NCI-H526 (cell line): ENCODE data around the gene CTIF.
A peak's percentile ranks its signal among the peaks of the same experiment; 100 is the strongest.
"Not testable (repeated sequence)": the region's sequence is repeated elsewhere in the genome, so short reads cannot be mapped to it uniquely, and the experiment has no call there.

Experiments used
- DNase-seq, 2 experiments: peaks; one replicate each; lab custom pipeline; 2025; lab: John Stamatoyannopoulos, UW

The CTIF gene

GRCh38 chr18:48643262-48643661 lies 104.4 kb downstream of the CTIF start:
- no peak for DNase-seq

- no peak for DNase-seq
Measured at GRCh38 chr18:48644029-48644428, 105.2 kb downstream of the CTIF start.

- DNase-seq = no peak
Measured at GRCh38 chr18:48645427-48646002, 106.7 kb downstream of the CTIF start.

- DNase-seq = no peak
Measured at GRCh38 chr18:48646976-48647375, 108.1 kb downstream of the CTIF start.

- peak in 1 of 2 experiments; percentile 26 for DNase-seq
Measured at GRCh38 chr18:48649231-48649630, 110.4 kb downstream of the CTIF start.

DNA sequence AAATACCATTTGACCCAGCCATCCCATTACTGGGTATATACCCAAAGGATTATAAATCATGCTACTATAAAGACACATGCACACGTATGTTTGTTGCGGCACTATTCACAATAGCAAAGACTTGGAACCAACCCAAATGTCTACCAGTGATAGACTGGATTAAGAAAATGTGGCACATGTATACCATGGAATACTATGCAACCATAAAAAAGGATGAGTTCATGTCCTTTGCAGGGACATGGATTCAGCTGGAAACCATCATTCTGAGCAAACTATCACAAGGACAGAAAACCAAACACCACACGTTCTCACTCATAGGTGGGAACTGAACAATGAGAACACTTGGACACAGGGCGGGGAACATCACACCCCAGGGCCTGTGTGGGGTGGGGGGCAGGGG lies 115.8 kb downstream of the CTIF start:
- not testable (repeated sequence) for DNase-seq

GRCh38 chr18:48655508-48655907 lies 116.7 kb downstream of the CTIF start:
- DNase-seq = no peak

GRCh38 chr18:48656176-48656575 lies 117.3 kb downstream of the CTIF start:
- no peak for DNase-seq

DNA sequence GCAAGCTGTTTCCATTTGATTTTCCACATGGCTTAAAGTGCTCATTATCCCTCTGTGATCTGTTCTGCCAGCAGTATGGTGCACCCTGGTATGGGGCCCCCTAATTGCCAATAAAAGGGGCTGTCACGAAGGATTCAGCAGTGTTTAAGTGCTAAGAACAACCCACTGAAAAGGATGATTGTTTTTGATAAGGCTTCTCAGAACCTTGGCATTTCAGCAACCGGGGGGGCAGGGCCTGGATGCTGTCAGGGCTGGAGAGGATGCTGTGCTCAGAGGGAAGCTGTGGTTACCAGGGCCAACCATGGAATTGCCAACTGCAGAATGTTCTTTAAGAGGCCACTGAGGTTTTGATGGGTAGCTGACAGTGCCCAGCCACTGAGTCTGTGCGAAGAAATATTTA lies 117.8 kb downstream of the CTIF start:
- no peak for DNase-seq

GRCh38 chr18:48657447-48658120 lies 118.8 kb downstream of the CTIF start:
- no peak for DNase-seq

DNA sequence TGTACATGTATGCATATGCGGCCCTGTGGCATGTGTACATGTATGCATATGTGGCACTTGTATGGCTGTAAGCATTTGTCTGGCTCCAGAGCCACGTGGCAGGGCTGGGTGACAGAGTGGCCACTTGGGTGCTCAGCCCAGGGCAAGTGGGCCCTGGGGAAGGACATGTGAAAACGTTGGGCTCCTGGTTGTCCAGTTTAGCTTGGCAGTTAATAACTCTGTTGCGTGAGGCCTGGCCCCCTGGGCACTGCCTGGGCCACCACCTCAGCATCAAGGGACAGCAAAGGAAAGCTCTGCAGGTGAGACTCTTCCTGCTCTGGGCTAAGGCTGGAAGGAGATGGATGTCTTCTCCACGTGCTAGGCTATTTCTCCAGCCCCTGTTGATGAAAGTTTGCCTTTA lies 119.9 kb downstream of the CTIF start:
- DNase-seq = no peak

DNA sequence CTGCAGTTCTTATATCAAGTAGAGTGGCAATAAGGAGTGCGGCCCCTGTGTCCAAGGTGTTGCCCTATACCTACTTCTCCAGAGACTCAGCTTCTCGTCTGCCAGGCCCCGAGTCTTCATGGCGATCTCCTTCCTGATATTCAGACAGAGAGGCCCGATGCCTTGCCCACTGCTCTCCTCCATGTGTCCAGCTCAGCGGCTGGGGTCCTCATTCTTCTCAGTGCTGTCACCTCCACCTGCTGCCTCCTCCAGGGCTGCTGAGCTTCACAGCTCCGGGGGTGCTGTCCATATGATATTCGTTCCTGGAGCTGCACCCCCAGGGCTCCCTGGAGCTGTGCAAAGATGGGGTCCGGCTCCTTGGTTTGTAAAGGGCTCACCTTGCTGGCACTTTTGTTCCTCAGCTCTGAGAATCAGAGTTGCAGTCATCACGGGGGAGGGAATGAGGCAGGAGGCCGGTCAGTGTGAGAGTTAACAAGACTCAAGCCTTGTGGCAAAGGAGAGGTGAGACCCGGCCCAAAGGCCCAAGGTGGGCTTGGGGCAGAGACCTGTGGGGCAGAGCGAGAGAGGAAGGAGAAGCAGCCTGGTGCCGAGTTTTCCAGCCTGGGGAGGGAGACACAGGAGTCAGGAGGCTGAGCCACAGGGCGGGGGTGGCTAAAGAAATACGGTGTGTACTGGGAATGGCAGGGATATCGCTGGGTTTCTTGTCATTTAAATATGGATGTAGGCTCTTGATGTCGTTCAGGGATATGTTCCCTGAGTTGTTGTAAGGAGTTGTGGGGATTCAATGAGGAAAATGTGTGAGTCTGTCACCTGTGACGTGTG lies 120.6 kb downstream of the CTIF start:
- no peak for DNase-seq

GRCh38 chr18:48660346-48661228 lies 121.8 kb downstream of the CTIF start:
- no peak for DNase-seq

GRCh38 chr18:48661421-48661820 lies 122.6 kb downstream of the CTIF start:
- no peak for DNase-seq

- no peak for DNase-seq
Measured at GRCh38 chr18:48662011-48662661, 123.3 kb downstream of the CTIF start.

DNA sequence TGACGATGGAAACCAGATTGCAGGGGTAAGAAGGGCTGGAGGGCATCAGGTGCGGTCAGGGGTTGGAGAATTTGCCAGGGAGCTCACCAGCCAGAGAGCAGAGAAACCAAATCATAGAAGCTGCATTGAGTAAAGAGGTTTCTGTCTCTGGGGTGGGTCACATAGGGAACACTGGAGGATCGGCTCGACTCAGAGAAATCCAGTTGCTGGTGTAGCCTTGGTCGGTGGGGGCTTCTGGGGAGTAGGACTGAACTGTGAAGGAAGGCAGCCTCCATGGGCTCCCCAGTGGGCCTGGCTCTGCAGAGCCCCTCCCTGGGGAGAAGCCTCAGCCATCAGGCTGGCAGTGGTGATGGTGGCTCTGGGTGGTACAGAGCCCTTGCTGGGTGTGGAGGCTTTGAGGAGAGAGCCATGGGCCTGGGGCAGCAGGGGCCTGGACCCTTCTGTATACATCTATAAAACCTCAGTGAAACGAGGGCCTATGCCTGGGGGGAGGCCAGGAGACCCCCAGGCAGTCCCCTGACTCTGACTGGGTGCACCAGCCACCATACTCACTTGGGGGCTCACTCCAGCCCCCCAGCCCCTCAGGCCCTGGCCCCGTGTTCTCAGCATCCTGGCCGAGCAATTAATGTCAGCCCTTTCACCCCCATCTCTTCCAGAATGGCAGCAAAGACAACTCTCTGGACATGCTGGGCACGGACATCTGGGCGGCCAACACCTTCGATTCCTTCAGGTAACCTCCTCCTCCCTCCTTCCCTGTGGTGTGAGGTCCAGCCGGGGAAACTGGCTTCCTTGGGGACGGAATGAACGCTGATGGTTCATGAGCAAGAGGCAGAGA lies 124.5 kb downstream of the CTIF start:
- DNase-seq = no peak

DNA sequence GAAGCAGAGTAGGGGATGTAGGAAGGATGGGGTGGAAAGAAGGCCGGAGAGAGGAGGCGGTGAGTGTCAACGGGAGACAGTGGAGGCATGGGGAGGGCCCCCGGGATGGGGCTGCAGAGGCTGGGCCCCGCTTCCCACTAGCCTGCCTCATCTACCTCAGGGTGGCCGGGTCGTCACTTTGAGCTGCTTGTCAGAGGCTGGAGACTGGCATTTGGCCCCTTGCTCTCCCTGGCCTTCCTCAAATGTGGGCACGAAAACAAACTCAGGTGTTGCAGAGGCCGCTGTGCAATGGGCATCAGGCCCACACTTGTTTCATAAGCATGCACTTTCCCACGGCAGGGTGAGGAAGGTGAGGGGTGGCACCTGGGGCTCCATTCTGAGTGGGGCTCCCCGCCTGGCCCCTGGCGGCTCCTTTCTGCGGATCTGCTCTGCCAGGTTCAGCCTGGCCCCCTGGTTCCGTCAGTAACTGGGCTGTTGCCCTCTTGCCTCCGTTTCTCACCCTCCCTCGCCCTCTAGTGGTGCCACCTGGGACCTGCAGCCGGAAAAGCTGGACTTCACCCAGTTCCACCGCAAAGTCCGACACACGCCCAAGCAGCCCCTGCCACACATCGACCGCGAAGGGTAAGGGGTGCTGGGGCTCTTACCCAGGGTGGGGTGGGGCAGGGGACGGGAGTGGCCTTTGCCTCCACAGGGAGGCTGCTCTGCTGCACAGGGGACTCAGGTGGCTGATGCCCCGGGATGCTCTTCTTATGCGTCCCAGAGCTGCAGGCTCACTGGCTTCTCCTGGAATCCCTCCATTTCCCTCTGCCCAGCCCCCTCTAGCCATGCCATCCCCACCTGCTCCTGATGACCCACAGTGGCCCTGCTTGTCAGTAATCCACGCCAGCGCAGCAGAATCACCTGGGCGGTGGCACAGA lies 125.4 kb downstream of the CTIF start:
- peak; percentile 45 to 75 for DNase-seq

DNA sequence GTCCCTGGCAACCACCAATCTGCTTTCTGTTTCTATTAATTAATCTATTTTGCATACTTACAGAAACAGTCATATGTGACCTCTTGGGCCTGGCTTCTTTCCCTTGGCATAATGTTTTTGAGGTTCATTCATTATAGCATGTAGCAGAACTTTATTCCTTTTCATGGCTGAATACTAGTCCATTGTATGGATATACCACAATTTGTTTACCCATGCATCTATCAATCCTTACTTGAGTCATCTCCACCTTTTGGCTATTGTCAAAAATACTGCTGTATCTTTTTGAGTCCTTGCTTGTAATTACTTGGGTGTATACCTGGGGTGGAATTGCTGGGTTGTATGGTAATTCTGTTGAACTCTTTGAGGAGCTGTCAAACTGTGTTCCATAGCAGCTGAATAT lies 126.8 kb downstream of the CTIF start:
- DNase-seq = no peak

DNA sequence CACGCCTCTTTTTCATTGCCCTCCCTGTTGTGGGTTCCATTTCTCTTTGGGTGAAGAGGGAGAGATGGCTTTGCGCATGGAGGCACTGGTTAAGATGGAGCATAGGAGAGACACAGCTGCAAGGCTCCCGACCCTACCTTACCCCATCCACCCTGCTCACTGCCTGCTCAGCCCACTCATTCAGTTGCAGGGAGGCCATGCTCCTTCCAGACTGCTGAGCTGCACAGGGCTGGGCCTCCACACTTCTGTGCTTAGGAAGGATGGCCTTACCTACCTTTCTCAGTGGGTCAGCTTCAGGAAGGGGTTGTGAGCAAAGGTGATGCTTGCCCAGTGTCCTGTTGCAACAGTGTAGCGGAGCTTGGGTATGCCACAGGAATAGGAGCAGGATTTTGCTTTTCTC lies 127.8 kb downstream of the CTIF start:
- DNase-seq = no peak
